ENCODE data around the gene OGA.

DNA sequence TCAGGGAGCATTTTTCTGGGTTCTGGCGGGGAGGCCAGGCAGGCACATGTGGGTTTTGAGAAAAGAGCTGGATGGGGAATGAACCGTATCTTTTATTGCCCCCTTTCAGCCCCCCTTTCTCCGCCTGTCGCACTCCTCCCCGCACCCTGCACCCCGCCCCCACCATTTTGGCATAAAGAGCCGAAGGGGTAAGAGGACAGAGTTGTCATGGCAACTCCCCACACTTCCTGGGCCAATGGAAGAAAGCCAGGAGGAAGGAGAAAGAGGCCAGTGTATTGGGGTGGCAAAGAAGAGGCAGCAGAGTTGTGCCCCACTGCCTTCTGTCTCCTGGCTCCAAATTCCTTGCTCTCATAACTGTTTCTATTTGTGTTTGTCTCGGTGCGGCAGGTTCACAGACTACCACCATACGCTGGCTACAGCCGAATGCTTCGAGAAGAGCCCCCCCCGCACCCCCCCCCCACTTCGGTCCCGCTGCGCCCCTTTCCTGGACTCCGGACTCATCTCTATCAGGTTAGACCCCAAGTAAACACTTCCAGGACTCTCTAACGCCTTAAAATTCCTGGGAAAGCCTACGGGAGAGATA, 21.9 kb upstream of the OGA start:
- TF ChIP-seq, protein P1, sequence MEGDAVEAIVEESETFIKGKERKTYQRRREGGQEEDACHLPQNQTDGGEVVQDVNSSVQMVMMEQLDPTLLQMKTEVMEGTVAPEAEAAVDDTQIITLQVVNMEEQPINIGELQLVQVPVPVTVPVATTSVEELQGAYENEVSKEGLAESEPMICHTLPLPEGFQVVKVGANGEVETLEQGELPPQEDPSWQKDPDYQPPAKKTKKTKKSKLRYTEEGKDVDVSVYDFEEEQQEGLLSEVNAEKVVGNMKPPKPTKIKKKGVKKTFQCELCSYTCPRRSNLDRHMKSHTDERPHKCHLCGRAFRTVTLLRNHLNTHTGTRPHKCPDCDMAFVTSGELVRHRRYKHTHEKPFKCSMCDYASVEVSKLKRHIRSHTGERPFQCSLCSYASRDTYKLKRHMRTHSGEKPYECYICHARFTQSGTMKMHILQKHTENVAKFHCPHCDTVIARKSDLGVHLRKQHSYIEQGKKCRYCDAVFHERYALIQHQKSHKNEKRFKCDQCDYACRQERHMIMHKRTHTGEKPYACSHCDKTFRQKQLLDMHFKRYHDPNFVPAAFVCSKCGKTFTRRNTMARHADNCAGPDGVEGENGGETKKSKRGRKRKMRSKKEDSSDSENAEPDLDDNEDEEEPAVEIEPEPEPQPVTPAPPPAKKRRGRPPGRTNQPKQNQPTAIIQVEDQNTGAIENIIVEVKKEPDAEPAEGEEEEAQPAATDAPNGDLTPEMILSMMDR (IDR thresholded peaks at IDR 0.05; ENCODE audit: borderline replicate concordance, extremely low read depth, low read length, poor library complexity, severe bottlenecking) = no peak
- TF ChIP-seq EZH2 (IDR thresholded peaks at IDR 0.05; ENCODE audit: borderline replicate concordance, low read depth, low read length, severe bottlenecking) = no peak

All from DND-41 (cell line).